AG04449 (cell line): ENCODE results near the gene EMC9.

Experiments
- CTCF ChIA-PET: fragments of 350-600 bp; formaldehyde crosslinking; extraction: SDS; loops from one replicate; lab custom pipeline; 2021; ENCODE audit warnings: antibody characterized with exemption; lab: Yijun Ruan, JAX
- POLR2A ChIA-PET: fragments of 400-600, 350-600 bp; formaldehyde crosslinking; extraction: SDS; loops from one replicate; lab custom pipeline; 2020; ENCODE audit warnings: antibody characterized with exemption, inconsistent platforms; lab: Yijun Ruan, JAX
- DNase-seq: peaks from one replicate; pipeline ENCODE4 v3.0.0-alpha.2; 2010; ENCODE audit warnings: low read depth, low spot score
- H3K4me3 ChIP-seq: 2 replicates; pipeline ENCODE4 v1.5.1; 2011; ENCODE audit warnings: low read depth, mild to moderate bottlenecking, control low read depth, low read length
- TF ChIP-seq, protein P1 (sequence below): IDR thresholded peaks from one replicate; pipeline ENCODE4 v1.5.1; 2011; ENCODE audit warnings: mild to moderate bottlenecking, moderate library complexity, low read length, control low read depth, inconsistent platforms; ENCODE audit not compliant: insufficient read depth; ENCODE audit errors: missing control alignments

EMC9 gene

GRCh38 chr14:24092505-24093206 lies 48.7 kb downstream of the EMC9 start:
- CTCF ChIA-PET: interaction anchor here (0.8 to 12.8 kb wide), 20 partner anchors 7 to 504 kb away, joined by 3 to 536 read pairs (median 6); partner anchors contain the start of genes CARMIL3, DCAF11, IRF9 and NRL
- TF ChIP-seq, protein P1, sequence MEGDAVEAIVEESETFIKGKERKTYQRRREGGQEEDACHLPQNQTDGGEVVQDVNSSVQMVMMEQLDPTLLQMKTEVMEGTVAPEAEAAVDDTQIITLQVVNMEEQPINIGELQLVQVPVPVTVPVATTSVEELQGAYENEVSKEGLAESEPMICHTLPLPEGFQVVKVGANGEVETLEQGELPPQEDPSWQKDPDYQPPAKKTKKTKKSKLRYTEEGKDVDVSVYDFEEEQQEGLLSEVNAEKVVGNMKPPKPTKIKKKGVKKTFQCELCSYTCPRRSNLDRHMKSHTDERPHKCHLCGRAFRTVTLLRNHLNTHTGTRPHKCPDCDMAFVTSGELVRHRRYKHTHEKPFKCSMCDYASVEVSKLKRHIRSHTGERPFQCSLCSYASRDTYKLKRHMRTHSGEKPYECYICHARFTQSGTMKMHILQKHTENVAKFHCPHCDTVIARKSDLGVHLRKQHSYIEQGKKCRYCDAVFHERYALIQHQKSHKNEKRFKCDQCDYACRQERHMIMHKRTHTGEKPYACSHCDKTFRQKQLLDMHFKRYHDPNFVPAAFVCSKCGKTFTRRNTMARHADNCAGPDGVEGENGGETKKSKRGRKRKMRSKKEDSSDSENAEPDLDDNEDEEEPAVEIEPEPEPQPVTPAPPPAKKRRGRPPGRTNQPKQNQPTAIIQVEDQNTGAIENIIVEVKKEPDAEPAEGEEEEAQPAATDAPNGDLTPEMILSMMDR: no peak
- no peak overlapping the region for H3K4me3 ChIP-seq
- DNase-seq: no peak
- POLR2A ChIA-PET: interaction anchor here (1.7 to 3.6 kb wide), 4 partner anchors 11 to 68 kb away, joined by 7 to 44 read pairs (median 14); partner anchors contain the start of genes CARMIL3, DCAF11, IRF9 and NRL

DNA sequence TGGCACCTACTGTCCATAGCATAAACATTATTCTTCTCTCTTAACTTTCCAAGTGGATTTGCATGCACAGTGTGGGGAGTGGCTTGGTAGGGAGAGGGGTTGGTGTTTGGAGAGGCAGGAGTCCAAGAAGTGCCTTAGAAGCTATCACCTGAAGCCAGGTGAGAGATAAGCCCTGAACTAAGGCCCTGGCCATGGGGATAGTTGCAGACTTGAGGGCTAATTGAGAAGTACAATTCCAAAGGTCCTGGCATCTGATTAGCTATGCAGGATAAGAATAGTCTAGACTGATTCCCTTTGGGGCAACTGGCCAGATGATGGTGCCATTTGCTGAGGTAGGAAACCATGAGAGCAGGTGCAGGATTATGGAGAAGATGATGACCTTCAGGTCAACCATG lies 49.3 kb downstream of the EMC9 start:
- no peak overlapping the region for H3K4me3 ChIP-seq
- DNase-seq: no peak
- ChIA-PET POLR2A (interaction anchor here (0.9 to 3.6 kb wide), 2 partner anchors 22 to 34 kb away, joined by 3 to 44 read pairs; partner anchors contain the start of genes DCAF11 and NRL), CTCF (interaction anchor here (0.8 to 12.8 kb wide), 20 partner anchors 9 to 225 kb away, joined by 3 to 536 read pairs (median 10); partner anchors contain the start of genes CARMIL3, CPNE6, DCAF11 and IRF9)
- TF ChIP-seq, protein P1: no peak

GRCh38 chr14:24089890-24090289 lies 51.5 kb downstream of the EMC9 start:
- TF ChIP-seq, protein P1: no peak
- ChIA-PET POLR2A (interaction anchor here (0.7 to 1.2 kb wide), 3 partner anchors 9 to 32 kb away, joined by 3 to 7 read pairs (median 3); no protein-coding TSS in a partner anchor), CTCF (interaction anchor here (0.7 to 12.8 kb wide), 31 partner anchors 9 to 458 kb away, joined by 3 to 536 read pairs (median 6); partner anchors contain the start of genes CARMIL3, CIDEB, CPNE6 and DCAF11)
- no peak for DNase-seq
- H3K4me3 ChIP-seq: no peak overlapping the region
